Measurements from ENCODE around the gene COX8A. TPM values are rescaled to one million over a fixed set of nuclear protein-coding genes. Genes with fewer than 3 reads are reported as not detected.

COX8A gene
- total and polyA plus RNA-seq, 9 of the 15 experiments (the other 6 are each of a cell fraction or from before 2014, with no cell fraction given), result 274 to 1,206 (median 526) TPM

DNA sequence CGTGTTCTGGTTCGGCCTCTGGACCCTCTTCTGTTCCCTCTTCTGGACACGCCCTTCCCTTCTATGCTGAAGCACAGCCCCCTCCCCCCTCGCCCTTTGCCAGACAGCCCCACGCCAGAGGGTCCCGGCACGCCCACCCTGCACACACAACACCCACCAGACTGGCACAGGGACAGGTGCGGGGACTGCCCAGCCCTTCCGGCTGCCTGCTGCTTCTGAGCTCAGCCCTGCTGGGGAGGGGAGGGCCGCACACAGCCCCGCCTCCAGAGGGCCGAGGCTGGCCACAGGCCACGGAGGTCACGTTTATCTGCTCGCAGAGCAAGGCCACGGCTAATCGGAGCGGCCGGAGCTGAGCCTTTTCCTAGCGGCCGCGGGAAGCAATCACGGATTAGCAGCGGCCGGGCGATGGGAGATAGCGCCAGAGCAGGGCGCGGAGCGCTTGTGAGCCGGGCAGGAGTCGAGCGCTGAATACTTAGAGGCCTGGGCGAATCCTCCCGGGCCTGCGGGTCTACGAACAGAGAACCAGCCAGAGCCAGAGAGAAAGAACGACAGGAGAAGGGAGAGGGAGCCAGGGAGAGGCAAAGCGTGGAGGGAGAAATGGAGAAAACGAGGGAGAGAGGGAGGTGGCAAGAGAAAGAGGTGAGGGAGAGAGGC, 33.3 kb downstream of the COX8A start (continued):
- TF ChIP-seq, protein P1, sequence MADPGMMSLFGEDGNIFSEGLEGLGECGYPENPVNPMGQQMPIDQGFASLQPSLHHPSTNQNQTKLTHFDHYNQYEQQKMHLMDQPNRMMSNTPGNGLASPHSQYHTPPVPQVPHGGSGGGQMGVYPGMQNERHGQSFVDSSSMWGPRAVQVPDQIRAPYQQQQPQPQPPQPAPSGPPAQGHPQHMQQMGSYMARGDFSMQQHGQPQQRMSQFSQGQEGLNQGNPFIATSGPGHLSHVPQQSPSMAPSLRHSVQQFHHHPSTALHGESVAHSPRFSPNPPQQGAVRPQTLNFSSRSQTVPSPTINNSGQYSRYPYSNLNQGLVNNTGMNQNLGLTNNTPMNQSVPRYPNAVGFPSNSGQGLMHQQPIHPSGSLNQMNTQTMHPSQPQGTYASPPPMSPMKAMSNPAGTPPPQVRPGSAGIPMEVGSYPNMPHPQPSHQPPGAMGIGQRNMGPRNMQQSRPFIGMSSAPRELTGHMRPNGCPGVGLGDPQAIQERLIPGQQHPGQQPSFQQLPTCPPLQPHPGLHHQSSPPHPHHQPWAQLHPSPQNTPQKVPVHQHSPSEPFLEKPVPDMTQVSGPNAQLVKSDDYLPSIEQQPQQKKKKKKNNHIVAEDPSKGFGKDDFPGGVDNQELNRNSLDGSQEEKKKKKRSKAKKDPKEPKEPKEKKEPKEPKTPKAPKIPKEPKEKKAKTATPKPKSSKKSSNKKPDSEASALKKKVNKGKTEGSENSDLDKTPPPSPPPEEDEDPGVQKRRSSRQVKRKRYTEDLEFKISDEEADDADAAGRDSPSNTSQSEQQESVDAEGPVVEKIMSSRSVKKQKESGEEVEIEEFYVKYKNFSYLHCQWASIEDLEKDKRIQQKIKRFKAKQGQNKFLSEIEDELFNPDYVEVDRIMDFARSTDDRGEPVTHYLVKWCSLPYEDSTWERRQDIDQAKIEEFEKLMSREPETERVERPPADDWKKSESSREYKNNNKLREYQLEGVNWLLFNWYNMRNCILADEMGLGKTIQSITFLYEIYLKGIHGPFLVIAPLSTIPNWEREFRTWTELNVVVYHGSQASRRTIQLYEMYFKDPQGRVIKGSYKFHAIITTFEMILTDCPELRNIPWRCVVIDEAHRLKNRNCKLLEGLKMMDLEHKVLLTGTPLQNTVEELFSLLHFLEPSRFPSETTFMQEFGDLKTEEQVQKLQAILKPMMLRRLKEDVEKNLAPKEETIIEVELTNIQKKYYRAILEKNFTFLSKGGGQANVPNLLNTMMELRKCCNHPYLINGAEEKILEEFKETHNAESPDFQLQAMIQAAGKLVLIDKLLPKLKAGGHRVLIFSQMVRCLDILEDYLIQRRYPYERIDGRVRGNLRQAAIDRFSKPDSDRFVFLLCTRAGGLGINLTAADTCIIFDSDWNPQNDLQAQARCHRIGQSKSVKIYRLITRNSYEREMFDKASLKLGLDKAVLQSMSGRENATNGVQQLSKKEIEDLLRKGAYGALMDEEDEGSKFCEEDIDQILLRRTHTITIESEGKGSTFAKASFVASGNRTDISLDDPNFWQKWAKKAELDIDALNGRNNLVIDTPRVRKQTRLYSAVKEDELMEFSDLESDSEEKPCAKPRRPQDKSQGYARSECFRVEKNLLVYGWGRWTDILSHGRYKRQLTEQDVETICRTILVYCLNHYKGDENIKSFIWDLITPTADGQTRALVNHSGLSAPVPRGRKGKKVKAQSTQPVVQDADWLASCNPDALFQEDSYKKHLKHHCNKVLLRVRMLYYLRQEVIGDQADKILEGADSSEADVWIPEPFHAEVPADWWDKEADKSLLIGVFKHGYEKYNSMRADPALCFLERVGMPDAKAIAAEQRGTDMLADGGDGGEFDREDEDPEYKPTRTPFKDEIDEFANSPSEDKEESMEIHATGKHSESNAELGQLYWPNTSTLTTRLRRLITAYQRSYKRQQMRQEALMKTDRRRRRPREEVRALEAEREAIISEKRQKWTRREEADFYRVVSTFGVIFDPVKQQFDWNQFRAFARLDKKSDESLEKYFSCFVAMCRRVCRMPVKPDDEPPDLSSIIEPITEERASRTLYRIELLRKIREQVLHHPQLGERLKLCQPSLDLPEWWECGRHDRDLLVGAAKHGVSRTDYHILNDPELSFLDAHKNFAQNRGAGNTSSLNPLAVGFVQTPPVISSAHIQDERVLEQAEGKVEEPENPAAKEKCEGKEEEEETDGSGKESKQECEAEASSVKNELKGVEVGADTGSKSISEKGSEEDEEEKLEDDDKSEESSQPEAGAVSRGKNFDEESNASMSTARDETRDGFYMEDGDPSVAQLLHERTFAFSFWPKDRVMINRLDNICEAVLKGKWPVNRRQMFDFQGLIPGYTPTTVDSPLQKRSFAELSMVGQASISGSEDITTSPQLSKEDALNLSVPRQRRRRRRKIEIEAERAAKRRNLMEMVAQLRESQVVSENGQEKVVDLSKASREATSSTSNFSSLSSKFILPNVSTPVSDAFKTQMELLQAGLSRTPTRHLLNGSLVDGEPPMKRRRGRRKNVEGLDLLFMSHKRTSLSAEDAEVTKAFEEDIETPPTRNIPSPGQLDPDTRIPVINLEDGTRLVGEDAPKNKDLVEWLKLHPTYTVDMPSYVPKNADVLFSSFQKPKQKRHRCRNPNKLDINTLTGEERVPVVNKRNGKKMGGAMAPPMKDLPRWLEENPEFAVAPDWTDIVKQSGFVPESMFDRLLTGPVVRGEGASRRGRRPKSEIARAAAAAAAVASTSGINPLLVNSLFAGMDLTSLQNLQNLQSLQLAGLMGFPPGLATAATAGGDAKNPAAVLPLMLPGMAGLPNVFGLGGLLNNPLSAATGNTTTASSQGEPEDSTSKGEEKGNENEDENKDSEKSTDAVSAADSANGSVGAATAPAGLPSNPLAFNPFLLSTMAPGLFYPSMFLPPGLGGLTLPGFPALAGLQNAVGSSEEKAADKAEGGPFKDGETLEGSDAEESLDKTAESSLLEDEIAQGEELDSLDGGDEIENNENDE (IDR thresholded peaks at IDR 0.05; ENCODE audit: low read depth, low read length), result peak; percentile 20
- TF ChIP-seq ZNF408 (CRISPR knock-in tag; IDR thresholded peaks at IDR 0.05; ENCODE audit: low read depth) (no peak), XRCC4 (IDR thresholded peaks at IDR 0.05; ENCODE audit: extremely low read depth, insufficient read depth, insufficient read length) (no peak), COPS2 (conservative IDR thresholded peaks at IDR 0.05) (no peak), TAF7 (tag; IDR thresholded peaks at IDR 0.05) (no peak), CBX1 (IDR thresholded peaks at IDR 0.05; ENCODE audit: low read depth) (no peak), TEAD1 (CRISPR knock-in tag; IDR thresholded peaks at IDR 0.05) (no peak), RFX5 (IDR thresholded peaks at IDR 0.05; ENCODE audit: low read depth, low read length) (no peak), ZNF3 (CRISPR knock-in tag; IDR thresholded peaks at IDR 0.05) (no peak), SNIP1 (IDR thresholded peaks at IDR 0.05; ENCODE audit: low read depth) (no peak), ZNF24 (IDR thresholded peaks at IDR 0.05) (peak; percentile 58; the same call in 1 of the 2 replicates), KLF10 (CRISPR knock-in tag; IDR thresholded peaks at IDR 0.05) (no peak), MCM2 (IDR thresholded peaks at IDR 0.05; ENCODE audit: low read depth) (no peak), ZBTB17 (CRISPR knock-in tag; IDR thresholded peaks at IDR 0.05) (no peak), ZNF140 (CRISPR knock-in tag; IDR thresholded peaks at IDR 0.05) (no peak), MCM7 (IDR thresholded peaks at IDR 0.05) (no peak), ZNF79 (CRISPR knock-in tag; IDR thresholded peaks at IDR 0.05; ENCODE audit: low read depth) (no peak)
- TF ChIP-seq, protein P2, sequence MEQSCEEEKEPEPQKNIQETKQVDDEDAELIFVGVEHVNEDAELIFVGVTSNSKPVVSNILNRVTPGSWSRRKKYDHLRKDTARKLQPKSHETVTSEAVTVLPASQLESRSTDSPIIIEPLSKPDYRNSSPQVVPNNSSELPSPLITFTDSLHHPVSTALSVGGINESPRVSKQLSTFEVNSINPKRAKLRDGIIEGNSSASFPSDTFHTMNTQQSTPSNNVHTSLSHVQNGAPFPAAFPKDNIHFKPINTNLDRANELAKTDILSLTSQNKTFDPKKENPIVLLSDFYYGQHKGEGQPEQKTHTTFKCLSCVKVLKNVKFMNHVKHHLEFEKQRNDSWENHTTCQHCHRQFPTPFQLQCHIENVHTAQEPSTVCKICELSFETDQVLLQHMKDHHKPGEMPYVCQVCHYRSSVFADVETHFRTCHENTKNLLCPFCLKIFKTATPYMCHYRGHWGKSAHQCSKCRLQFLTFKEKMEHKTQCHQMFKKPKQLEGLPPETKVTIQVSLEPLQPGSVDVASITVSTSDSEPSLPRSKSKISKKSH (CRISPR knock-in tag; IDR thresholded peaks at IDR 0.05), result no peak

Data from K562 (cell line).